KOPT-K1 (cell line): ENCODE data around the gene DLX6.

Experiments
- H3K27ac ChIP-seq: fragments of 200-600 bp; sonication (generic); 2 replicates; pipeline ENCODE4 v1.5.1; 2016; ENCODE audit warnings: antibody characterized with exemption, mild to moderate bottlenecking, low read depth, low read length; ENCODE audit not compliant: poor library complexity, severe bottlenecking
- H3K36me3 ChIP-seq: fragments of 200-600 bp; sonication (generic); 2 replicates; pipeline ENCODE4 v1.5.1; 2017; ENCODE audit warnings: antibody characterized with exemption, mild to moderate bottlenecking, low read length, moderate library complexity; ENCODE audit not compliant: insufficient read depth
- H3K9me3 ChIP-seq: fragments of 200-600 bp; sonication (generic); 2 replicates; pipeline ENCODE4 v1.5.1; 2017; ENCODE audit warnings: antibody characterized with exemption, low read length, mild to moderate bottlenecking; ENCODE audit not compliant: insufficient read depth, poor library complexity, severe bottlenecking

The DLX6 gene

GRCh38 chr7:96991546-96992191 is 13.7 kb upstream of the DLX6 start:
- H3K36me3 ChIP-seq, result no peaks in the 10 kb centered on the region
- no peak overlapping the region for H3K27ac ChIP-seq
- peaks cover 8% of the 10 kb centered on the region for H3K9me3 ChIP-seq

GRCh38 chr7:96992192-96993005 is 13.0 kb upstream of the DLX6 start:
- peaks cover 8% of the 10 kb centered on the region for H3K9me3 ChIP-seq
- no peaks in the 10 kb centered on the region for H3K36me3 ChIP-seq
- H3K27ac ChIP-seq, result no peak overlapping the region

- no peak overlapping the region for H3K27ac ChIP-seq
- H3K9me3 ChIP-seq, result peaks cover 13% of the 10 kb centered on the region
- H3K36me3 ChIP-seq, result no peaks in the 10 kb centered on the region
Measured at GRCh38 chr7:96993094-96993865, 12.1 kb upstream of the DLX6 start.

- H3K9me3 ChIP-seq, result peaks cover 20% of the 10 kb centered on the region
- H3K36me3 ChIP-seq, result no peaks in the 10 kb centered on the region
- H3K27ac ChIP-seq, result no peak overlapping the region
Measured at GRCh38 chr7:96993980-96994379, 11.4 kb upstream of the DLX6 start.

- H3K27ac ChIP-seq, result no peak overlapping the region
Measured at GRCh38 chr7:96995406-96996110, 9.8 kb upstream of the DLX6 start.

GRCh38 chr7:96996111-96996957 is 9.0 kb upstream of the DLX6 start:
- Histone ChIP-seq H3K27ac (no peak overlapping the region), H3K9me3 (peaks cover 21% of the 10 kb centered on the region), H3K36me3 (no peaks in the 10 kb centered on the region)

More at GRCh38 chr7:96995406-96996110, 9.8 kb upstream of the DLX6 start:
- Histone ChIP-seq H3K9me3 (peaks cover 21% of the 10 kb centered on the region), H3K36me3 (no peaks in the 10 kb centered on the region)

GRCh38 chr7:96996958-96997511 is 8.3 kb upstream of the DLX6 start:
- H3K27ac ChIP-seq, result no peak overlapping the region
- H3K36me3 ChIP-seq, result no peaks in the 10 kb centered on the region
- H3K9me3 ChIP-seq, result peaks cover 19% of the 10 kb centered on the region

GRCh38 chr7:96997512-96998032 is 7.8 kb upstream of the DLX6 start:
- H3K9me3 ChIP-seq, result peaks cover 13% of the 10 kb centered on the region
- no peak overlapping the region for H3K27ac ChIP-seq
- H3K36me3 ChIP-seq, result no peaks in the 10 kb centered on the region

GRCh38 chr7:96998333-96998732 is 7.0 kb upstream of the DLX6 start:
- H3K27ac ChIP-seq, result no peak overlapping the region
- no peaks in the 10 kb centered on the region for H3K36me3 ChIP-seq
- peaks cover 13% of the 10 kb centered on the region for H3K9me3 ChIP-seq

- H3K27ac ChIP-seq, result no peak overlapping the region
- H3K36me3 ChIP-seq, result no peaks in the 10 kb centered on the region
- peaks cover 13% of the 10 kb centered on the region for H3K9me3 ChIP-seq
Measured at GRCh38 chr7:96998744-96999143, 6.6 kb upstream of the DLX6 start.

- peaks cover 13% of the 10 kb centered on the region for H3K9me3 ChIP-seq
- no peak overlapping the region for H3K27ac ChIP-seq
- no peaks in the 10 kb centered on the region for H3K36me3 ChIP-seq
Measured at GRCh38 chr7:97001221-97001620, 4.1 kb upstream of the DLX6 start.

GRCh38 chr7:97001656-97002554 is 3.4 kb upstream of the DLX6 start:
- no peaks in the 10 kb centered on the region for H3K36me3 ChIP-seq
- H3K27ac ChIP-seq, result no peak overlapping the region
- peaks cover 13% of the 10 kb centered on the region for H3K9me3 ChIP-seq
